GM19099 (cell line): ENCODE data around the gene HSPA1A.

ENCODE experiments used
- POLR2A ChIP-seq: IDR thresholded peaks from 3 replicates; pipeline ENCODE4 v1.6.1; 2011; ENCODE audit warnings: low read depth; ENCODE audit not compliant: insufficient read length; ENCODE audit errors: extremely low read depth

Gene HSPA1A

GRCh38 chr6:31777667-31778050 is 37.7 kb upstream of the HSPA1A start:
- TF ChIP-seq POLR2A, result no peak

GRCh38 chr6:31778193-31778592 is 37.1 kb upstream of the HSPA1A start:
- no peak for TF ChIP-seq POLR2A

- TF ChIP-seq POLR2A, result no peak
These were observed 36.1 kb upstream of the HSPA1A start for GRCh38 chr6:31778999-31779885.

GRCh38 chr6:31779908-31780307 is 35.4 kb upstream of the HSPA1A start:
- no peak for TF ChIP-seq POLR2A

GRCh38 chr6:31780507-31781243 is 34.7 kb upstream of the HSPA1A start:
- TF ChIP-seq POLR2A, result no peak

- no peak for TF ChIP-seq POLR2A
These were observed 33.9 kb upstream of the HSPA1A start for GRCh38 chr6:31781244-31782125.

GRCh38 chr6:31782126-31782855 is 33.1 kb upstream of the HSPA1A start:
- no peak for TF ChIP-seq POLR2A

- no peak for TF ChIP-seq POLR2A
These were observed 31.0 kb upstream of the HSPA1A start for GRCh38 chr6:31784098-31784925.

GRCh38 chr6:31785475-31785874 is 29.9 kb upstream of the HSPA1A start:
- TF ChIP-seq POLR2A, result no peak

GRCh38 chr6:31791324-31792089 is 23.8 kb upstream of the HSPA1A start:
- no peak for TF ChIP-seq POLR2A

- no peak for TF ChIP-seq POLR2A
These were observed 23.3 kb upstream of the HSPA1A start for GRCh38 chr6:31792090-31792374.

- no peak for TF ChIP-seq POLR2A
These were observed 22.6 kb upstream of the HSPA1A start for GRCh38 chr6:31792761-31793171.

GRCh38 chr6:31794294-31794865 is 21.0 kb upstream of the HSPA1A start:
- TF ChIP-seq POLR2A, result no peak
